Activated CD8-positive, alpha-beta T cell treated with anti-CD3 and anti-CD28 coated beads for 36 hours (primary cell): ENCODE results near the gene RXFP3. TPM values are rescaled to one million over a fixed set of nuclear protein-coding genes. Genes with fewer than 3 reads are reported as not detected.

ENCODE experiments used
- ATAC-seq: fragments of 200-7000 bp; cut with Tn5 transposase; one replicate; pipeline ENCODE4 v1.10.0; 2021; ENCODE audit warnings: mild to moderate bottlenecking, moderate library complexity
- CTCF ChIA-PET: fragments of 350-600 bp; sonication (Branson Sonifier 250); formaldehyde crosslinking; loops from one replicate; lab custom pipeline; 2021; ENCODE audit warnings: antibody characterized with exemption; lab: Charles Lee
- POLR2A ChIA-PET: fragments of 350-600 bp; sonication (Branson Sonifier 250); formaldehyde crosslinking; loops from one replicate; lab custom pipeline; 2021; ENCODE audit warnings: antibody characterized with exemption; lab: Charles Lee
- DNase-seq: peaks from one replicate; pipeline ENCODE4 v3.0.0-alpha.2; 2020
- H3K27ac Mint-ChIP-seq: one replicate; pipeline ENCODE4 v1.8.0; 2021; ENCODE audit warnings: mild to moderate bottlenecking, mixed read lengths
- H3K27me3 Mint-ChIP-seq: one replicate; pipeline ENCODE4 v1.8.0; 2021; ENCODE audit warnings: mixed read lengths
- H3K36me3 Mint-ChIP-seq: one replicate; pipeline ENCODE4 v1.8.0; 2021; ENCODE audit warnings: low read depth, mixed read lengths
- H3K4me1 Mint-ChIP-seq: one replicate; pipeline ENCODE4 v1.8.0; 2021; ENCODE audit warnings: low read depth, mixed read lengths
- H3K4me3 Mint-ChIP-seq: one replicate; pipeline ENCODE4 v1.8.0; 2021; ENCODE audit warnings: mild to moderate bottlenecking, moderate library complexity, mixed read lengths
- H3K9me3 Mint-ChIP-seq: one replicate; pipeline ENCODE4 v1.8.0; 2021; ENCODE audit warnings: mixed read lengths
- intact Hi-C: fragments of 100-400 bp; cut with micrococcal nuclease; formaldehyde crosslinking; loops from one replicate; pipeline ENCODE4 v1.10.0; 2022
- total RNA-seq, 2 experiments: library from RNA; stranded (reverse); gene quantifications; one replicate each; pipeline ENCODE4 v1.2.3, GENCODE V29; 2021
- TF ChIP-seq, protein P1 (sequence below): fragments of 200-600 bp; IDR thresholded peaks from one replicate; pipeline ENCODE4 v1.8.0; 2022; ENCODE audit warnings: antibody characterized with exemption, mild to moderate bottlenecking

Gene RXFP3
- total RNA-seq, 2 experiments from 2014 or later, result not detected

DNA sequence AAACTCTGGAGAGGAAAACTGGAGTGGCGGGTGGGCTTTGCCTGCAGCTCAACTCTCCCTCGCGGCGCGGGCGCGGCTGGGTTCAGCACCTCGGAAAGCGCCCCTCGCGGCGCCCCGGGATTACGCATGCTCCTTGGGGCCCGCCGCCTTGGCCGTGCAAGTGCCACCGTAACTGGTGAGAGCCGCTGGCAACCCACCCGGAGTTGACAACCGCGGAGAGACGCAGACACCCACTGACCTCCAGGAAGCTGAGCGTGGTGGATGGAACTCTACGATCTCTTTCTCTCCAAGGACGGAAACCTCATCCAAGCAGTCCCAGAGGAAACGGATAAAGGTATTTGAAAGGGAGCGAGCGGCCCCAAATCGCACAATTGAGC lies 194 bp upstream of the RXFP3 start:
- Mint-ChIP-seq H3K9me3 (no peaks in the 10 kb centered on the region), H3K4me3 (no peak overlapping the region), H3K36me3 (no peaks in the 10 kb centered on the region), H3K27ac (no peak overlapping the region), H3K4me1 (no peaks in the 10 kb centered on the region), H3K27me3 (peaks cover 46% of the 10 kb centered on the region)
- ChIA-PET POLR2A (no interaction called here), CTCF (interaction anchor here (0.6 to 4.0 kb wide), 19 partner anchors 9 to 1228 kb away, joined by 3 to 33 read pairs (median 7); no protein-coding TSS in a partner anchor)
- ATAC-seq (peak; percentile 68), DNase-seq (peak; percentile 64)
- intact Hi-C loops, result loop anchor here (10.0 kb wide), 1 partner anchor 351 kb away; no protein-coding TSS in a partner anchor
- TF ChIP-seq, protein P1, sequence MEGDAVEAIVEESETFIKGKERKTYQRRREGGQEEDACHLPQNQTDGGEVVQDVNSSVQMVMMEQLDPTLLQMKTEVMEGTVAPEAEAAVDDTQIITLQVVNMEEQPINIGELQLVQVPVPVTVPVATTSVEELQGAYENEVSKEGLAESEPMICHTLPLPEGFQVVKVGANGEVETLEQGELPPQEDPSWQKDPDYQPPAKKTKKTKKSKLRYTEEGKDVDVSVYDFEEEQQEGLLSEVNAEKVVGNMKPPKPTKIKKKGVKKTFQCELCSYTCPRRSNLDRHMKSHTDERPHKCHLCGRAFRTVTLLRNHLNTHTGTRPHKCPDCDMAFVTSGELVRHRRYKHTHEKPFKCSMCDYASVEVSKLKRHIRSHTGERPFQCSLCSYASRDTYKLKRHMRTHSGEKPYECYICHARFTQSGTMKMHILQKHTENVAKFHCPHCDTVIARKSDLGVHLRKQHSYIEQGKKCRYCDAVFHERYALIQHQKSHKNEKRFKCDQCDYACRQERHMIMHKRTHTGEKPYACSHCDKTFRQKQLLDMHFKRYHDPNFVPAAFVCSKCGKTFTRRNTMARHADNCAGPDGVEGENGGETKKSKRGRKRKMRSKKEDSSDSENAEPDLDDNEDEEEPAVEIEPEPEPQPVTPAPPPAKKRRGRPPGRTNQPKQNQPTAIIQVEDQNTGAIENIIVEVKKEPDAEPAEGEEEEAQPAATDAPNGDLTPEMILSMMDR, result no peak

DNA sequence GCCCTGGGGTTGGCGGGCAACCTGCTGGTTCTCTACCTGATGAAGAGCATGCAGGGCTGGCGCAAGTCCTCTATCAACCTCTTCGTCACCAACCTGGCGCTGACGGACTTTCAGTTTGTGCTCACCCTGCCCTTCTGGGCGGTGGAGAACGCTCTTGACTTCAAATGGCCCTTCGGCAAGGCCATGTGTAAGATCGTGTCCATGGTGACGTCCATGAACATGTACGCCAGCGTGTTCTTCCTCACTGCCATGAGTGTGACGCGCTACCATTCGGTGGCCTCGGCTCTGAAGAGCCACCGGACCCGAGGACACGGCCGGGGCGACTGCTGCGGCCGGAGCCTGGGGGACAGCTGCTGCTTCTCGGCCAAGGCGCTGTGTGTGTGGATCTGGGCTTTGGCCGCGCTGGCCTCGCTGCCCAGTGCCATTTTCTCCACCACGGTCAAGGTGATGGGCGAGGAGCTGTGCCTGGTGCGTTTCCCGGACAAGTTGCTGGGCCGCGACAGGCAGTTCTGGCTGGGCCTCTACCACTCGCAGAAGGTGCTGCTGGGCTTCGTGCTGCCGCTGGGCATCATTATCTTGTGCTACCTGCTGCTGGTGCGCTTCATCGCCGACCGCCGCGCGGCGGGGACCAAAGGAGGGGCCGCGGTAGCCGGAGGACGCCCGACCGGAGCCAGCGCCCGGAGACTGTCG lies 976 bp downstream of the RXFP3 start:
- ATAC-seq (no peak), DNase-seq (no peak)
- Mint-ChIP-seq H3K27me3 (peaks cover 52% of the 10 kb centered on the region), H3K9me3 (no peaks in the 10 kb centered on the region), H3K36me3 (no peaks in the 10 kb centered on the region), H3K4me1 (no peaks in the 10 kb centered on the region), H3K27ac (no peak overlapping the region), H3K4me3 (no peak overlapping the region)
- TF ChIP-seq, protein P1, result no peak
- ChIA-PET POLR2A (no interaction called here), CTCF (interaction anchor here (2.9 to 4.0 kb wide), 3 partner anchors 23 to 349 kb away, joined by 9 to 33 read pairs (median 26); no protein-coding TSS in a partner anchor)
- intact Hi-C loops, result loop anchor here (10.0 kb wide), 1 partner anchor 352 kb away; no protein-coding TSS in a partner anchor

DNA sequence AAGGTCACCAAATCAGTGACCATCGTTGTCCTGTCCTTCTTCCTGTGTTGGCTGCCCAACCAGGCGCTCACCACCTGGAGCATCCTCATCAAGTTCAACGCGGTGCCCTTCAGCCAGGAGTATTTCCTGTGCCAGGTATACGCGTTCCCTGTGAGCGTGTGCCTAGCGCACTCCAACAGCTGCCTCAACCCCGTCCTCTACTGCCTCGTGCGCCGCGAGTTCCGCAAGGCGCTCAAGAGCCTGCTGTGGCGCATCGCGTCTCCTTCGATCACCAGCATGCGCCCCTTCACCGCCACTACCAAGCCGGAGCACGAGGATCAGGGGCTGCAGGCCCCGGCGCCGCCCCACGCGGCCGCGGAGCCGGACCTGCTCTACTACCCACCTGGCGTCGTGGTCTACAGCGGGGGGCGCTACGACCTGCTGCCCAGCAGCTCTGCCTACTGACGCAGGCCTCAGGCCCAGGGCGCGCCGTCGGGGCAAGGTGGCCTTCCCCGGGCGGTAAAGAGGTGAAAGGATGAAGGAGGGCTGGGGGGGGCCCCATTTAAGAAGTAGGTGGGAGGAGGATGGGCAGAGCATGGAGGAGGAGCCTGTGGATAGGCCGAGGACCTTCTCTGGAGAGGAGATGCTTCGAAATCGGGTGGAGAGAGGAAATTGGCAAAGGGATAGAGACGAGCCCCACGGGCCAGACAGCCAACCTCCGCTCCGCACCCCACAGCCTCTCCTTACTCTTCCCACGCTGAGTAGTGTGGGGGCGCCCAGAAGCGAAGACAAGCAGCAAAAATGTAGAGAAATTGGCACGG lies 1.7 kb downstream of the RXFP3 start:
- DNase-seq (no peak), ATAC-seq (no peak)
- Mint-ChIP-seq H3K27me3 (peaks cover 54% of the 10 kb centered on the region), H3K4me1 (no peaks in the 10 kb centered on the region), H3K4me3 (no peak overlapping the region), H3K36me3 (no peaks in the 10 kb centered on the region), H3K27ac (no peak overlapping the region), H3K9me3 (no peaks in the 10 kb centered on the region)
- TF ChIP-seq, protein P1, result no peak
- POLR2A ChIA-PET, result no interaction called here
- intact Hi-C loops, result loop anchor here (10.0 kb wide), 1 partner anchor 353 kb away; no protein-coding TSS in a partner anchor
- CTCF ChIA-PET, result no interaction called here

DNA sequence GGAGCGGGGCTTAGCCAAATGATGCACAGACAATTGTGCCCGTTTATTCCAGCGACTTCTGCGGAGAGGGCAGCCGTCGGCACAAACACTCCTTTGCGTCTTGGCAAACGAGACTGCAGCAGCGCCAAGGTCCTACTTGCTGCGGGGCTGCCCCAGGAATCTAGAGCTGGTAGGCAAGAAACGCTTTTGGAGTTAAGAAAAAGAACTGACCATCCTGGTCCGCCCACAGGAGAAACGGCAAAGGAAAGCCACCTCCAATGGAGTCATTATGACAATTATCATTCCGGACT lies 2.3 kb downstream of the RXFP3 start:
- Mint-ChIP-seq H3K36me3 (no peaks in the 10 kb centered on the region), H3K27me3 (peaks cover 54% of the 10 kb centered on the region), H3K9me3 (no peaks in the 10 kb centered on the region), H3K4me1 (no peaks in the 10 kb centered on the region), H3K27ac (no peak overlapping the region), H3K4me3 (no peak overlapping the region)
- intact Hi-C loops, result loop anchor here (10.0 kb wide), 1 partner anchor 354 kb away; no protein-coding TSS in a partner anchor
- ATAC-seq, result no peak
- TF ChIP-seq, protein P1, result no peak
- POLR2A ChIA-PET, result no interaction called here
- DNase-seq, result no peak
- CTCF ChIA-PET, result interaction anchor here (1.5 kb wide), 1 partner anchor 349 kb away, joined by 5 read pairs; no protein-coding TSS in a partner anchor

DNA sequence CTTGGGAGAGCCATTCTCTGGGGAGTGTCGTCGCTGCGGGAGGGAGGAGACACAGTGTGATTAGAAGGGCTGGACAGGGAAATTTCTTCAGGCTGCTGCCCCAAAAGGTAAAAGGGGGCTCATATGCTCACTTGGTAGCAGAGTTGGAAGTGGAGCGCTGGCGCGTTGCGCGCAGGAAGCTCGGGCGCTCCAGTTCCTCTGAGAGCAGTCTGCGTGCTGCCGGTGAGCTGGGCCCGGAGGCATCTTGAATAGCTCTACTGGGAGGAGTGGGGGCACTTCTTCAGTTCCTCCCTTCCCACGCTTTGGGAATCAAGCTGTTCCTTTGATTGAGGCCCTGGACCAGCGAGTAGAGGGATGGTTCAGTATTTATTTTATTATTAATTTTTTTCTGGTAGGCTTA lies 2.7 kb downstream of the RXFP3 start:
- H3K4me3 Mint-ChIP-seq, result no peak overlapping the region
- DNase-seq (no peak), ATAC-seq (no peak)
- ChIA-PET CTCF (interaction anchor here (1.0 to 1.5 kb wide), 2 partner anchors 97 to 350 kb away, joined by 3 to 5 read pairs; no protein-coding TSS in a partner anchor), POLR2A (no interaction called here)
- TF ChIP-seq, protein P1, result no peak
- H3K4me1 Mint-ChIP-seq, result no peaks in the 10 kb centered on the region
- peaks cover 54% of the 10 kb centered on the region for H3K27me3 Mint-ChIP-seq
- intact Hi-C loops, result loop anchor here (10.0 kb wide), 1 partner anchor 354 kb away; no protein-coding TSS in a partner anchor
- no peak overlapping the region for H3K27ac Mint-ChIP-seq
- H3K9me3 Mint-ChIP-seq, result no peaks in the 10 kb centered on the region
- H3K36me3 Mint-ChIP-seq, result no peaks in the 10 kb centered on the region
